Ovary (tissue), 3 donors: ENCODE data around the gene DNER.

Experiments
- EP300 ChIP-seq: sonication (generic); formaldehyde crosslinking; IDR thresholded peaks from one replicate; pipeline ENCODE4 v1.6.1; 2017; ENCODE audit warnings: antibody characterized with exemption
- POLR2A ChIP-seq: fragments of 450-650 bp; IDR thresholded peaks from one replicate; pipeline ENCODE4 v1.6.1; 2017; ENCODE audit warnings: antibody characterized with exemption, mild to moderate bottlenecking, moderate library complexity
- TF ChIP-seq, protein P1 (sequence below), 3 donors: fragments of 450-650 bp in 2 of 3; fragments of 200-600 bp in 1 of 3; IDR thresholded peaks; one replicate each; pipeline versions ENCODE4 v1.5.1 to v1.8.0; 2016 to 2022; ENCODE audit warnings: antibody characterized with exemption in 3 of 3, mild to moderate bottlenecking in 1 of 3
- donor health status: DM: no; HTN: no; CAD: no.

DNA sequence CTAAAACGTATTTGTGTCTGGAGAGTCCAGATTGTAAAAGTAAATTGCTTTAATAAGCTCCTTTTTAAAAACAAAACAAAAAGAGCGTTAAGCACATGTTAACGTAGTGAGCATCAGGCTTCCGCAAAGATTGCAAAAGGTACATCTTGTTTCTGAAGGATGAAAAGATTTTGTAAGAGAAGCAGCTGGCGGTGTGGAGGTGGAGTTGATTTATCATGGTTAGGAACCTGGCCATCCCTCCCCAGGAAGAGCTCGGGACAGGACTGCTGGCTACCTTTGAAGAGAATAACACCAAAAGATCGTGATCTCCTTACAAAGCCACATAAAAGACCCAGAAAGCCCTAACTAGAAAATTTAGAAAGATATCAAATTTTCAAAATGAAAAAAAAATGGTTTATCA, 132.2 kb downstream of the DNER start:
- TF ChIP-seq, protein P1, sequence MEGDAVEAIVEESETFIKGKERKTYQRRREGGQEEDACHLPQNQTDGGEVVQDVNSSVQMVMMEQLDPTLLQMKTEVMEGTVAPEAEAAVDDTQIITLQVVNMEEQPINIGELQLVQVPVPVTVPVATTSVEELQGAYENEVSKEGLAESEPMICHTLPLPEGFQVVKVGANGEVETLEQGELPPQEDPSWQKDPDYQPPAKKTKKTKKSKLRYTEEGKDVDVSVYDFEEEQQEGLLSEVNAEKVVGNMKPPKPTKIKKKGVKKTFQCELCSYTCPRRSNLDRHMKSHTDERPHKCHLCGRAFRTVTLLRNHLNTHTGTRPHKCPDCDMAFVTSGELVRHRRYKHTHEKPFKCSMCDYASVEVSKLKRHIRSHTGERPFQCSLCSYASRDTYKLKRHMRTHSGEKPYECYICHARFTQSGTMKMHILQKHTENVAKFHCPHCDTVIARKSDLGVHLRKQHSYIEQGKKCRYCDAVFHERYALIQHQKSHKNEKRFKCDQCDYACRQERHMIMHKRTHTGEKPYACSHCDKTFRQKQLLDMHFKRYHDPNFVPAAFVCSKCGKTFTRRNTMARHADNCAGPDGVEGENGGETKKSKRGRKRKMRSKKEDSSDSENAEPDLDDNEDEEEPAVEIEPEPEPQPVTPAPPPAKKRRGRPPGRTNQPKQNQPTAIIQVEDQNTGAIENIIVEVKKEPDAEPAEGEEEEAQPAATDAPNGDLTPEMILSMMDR (IDR thresholded peaks at IDR 0.05), result no peak
- TF ChIP-seq POLR2A, result no peak
- no peak for TF ChIP-seq EP300
